Retinal pigment epithelial cell (primary cell): Measurements from ENCODE around the gene MUCL3.
"Not testable (repeated sequence)": the region's sequence is repeated elsewhere in the genome, so short reads cannot be mapped to it uniquely, and the experiment has no call there.

Experiments
- DNase-seq: peaks from one replicate; pipeline ENCODE4 v3.0.0-alpha.2; 2010; ENCODE audit warnings: low read depth
- H3K4me3 ChIP-seq: 2 replicates; pipeline ENCODE4 v1.5.1; 2011; ENCODE audit warnings: mild to moderate bottlenecking, low read length, control low read depth, moderate library complexity
- TF ChIP-seq, protein P1 (sequence below): conservative IDR thresholded peaks from 2 replicates; pipeline ENCODE4 v1.5.1; 2011; ENCODE audit warnings: low read depth, low read length, control low read depth, inconsistent platforms

Gene MUCL3

DNA sequence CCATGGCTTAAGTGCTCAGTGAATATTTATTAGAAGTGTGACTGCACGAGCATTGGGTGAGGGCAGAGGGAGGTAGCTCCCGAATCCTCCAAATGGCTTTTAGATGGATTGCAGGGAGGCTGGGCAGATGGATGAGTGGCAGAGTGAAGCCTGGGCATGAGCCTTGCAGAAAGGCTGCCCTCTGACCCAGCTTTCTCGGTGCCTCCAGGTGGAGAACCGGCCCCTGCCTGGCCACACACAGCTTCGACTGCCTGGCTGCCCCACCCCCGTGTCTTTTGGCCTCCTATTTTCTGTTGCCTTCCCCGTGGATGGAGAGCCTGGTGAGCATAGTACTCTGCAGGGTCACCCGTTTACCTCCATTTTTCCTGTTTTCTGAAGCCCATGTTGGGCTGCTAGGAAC is 23.3 kb upstream of the MUCL3 start:
- DNase-seq, result no peak
- TF ChIP-seq, protein P1, sequence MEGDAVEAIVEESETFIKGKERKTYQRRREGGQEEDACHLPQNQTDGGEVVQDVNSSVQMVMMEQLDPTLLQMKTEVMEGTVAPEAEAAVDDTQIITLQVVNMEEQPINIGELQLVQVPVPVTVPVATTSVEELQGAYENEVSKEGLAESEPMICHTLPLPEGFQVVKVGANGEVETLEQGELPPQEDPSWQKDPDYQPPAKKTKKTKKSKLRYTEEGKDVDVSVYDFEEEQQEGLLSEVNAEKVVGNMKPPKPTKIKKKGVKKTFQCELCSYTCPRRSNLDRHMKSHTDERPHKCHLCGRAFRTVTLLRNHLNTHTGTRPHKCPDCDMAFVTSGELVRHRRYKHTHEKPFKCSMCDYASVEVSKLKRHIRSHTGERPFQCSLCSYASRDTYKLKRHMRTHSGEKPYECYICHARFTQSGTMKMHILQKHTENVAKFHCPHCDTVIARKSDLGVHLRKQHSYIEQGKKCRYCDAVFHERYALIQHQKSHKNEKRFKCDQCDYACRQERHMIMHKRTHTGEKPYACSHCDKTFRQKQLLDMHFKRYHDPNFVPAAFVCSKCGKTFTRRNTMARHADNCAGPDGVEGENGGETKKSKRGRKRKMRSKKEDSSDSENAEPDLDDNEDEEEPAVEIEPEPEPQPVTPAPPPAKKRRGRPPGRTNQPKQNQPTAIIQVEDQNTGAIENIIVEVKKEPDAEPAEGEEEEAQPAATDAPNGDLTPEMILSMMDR, result no peak
- no peak overlapping the region for H3K4me3 ChIP-seq

DNA sequence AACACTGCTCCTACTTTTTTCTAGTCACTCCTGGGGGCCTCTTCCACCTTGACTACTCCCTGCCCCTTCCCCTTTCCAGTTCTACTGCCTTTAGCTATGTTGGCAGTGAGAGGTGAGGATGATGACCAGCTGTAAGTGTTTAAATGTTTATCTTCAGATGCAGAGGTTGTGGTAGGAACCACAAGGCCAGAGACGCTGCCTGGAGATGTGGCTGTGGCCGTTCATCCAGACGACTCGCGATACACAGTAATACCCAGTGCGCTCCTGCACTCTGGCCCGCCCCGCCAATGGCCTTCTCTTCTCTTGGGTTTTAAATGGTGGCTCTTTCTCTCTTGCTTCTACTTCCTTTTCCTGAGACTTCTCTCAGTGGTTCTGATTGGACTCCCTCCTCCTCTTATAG is 22.1 kb upstream of the MUCL3 start:
- TF ChIP-seq, protein P1, result no peak
- no peak for DNase-seq
- H3K4me3 ChIP-seq, result no peak overlapping the region

DNA sequence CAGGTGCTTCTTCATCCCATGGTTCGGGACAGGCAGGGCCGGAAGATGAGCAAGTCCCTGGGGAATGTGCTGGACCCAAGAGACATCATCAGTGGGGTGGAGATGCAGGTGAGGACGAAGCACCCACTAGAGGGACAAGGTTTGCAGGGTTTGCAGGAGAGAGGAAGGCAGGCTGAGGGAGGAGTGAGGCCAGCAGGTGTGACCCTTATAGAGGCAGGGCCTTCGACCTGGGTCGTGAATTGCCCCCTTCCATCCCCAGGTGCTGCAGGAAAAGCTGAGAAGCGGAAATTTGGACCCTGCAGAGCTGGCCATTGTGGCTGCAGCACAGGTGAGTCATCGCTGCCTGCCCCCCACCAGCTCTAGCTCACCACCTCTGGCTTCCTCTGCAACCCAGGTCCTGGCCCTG is 18.3 kb upstream of the MUCL3 start:
- TF ChIP-seq, protein P1, result no peak
- H3K4me3 ChIP-seq, result no peak overlapping the region
- no peak for DNase-seq

DNA sequence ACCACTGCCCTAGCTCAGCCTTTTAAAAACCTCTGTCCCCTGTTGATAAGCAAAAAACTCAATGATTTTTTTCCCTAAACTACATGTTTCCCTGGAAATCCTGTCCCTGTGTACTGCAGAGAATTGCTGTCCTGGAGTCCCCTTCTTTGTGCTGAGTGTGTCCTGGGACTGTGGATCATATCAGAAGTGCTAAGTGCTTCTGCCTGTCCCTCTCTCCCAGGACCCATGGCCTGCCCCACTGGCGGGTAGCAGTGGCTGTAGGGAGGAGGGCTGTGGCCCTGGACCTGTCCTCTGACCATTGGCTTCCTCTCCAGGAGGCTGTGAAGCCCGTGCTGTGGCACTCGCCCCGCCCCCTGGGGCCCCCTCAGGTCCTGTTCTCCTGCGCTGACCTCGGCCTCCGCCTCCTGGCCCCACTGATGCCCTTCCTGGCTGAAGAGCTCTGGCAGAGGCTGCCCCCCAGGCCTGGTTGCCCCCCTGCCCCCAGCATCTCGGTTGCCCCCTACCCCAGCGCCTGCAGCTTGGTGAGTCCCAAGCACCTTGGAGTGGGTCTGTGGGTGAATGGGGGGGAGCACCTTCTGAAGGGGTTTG is 16.6 kb upstream of the MUCL3 start:
- H3K4me3 ChIP-seq, DNase-seq: not testable (repeated sequence)

DNA sequence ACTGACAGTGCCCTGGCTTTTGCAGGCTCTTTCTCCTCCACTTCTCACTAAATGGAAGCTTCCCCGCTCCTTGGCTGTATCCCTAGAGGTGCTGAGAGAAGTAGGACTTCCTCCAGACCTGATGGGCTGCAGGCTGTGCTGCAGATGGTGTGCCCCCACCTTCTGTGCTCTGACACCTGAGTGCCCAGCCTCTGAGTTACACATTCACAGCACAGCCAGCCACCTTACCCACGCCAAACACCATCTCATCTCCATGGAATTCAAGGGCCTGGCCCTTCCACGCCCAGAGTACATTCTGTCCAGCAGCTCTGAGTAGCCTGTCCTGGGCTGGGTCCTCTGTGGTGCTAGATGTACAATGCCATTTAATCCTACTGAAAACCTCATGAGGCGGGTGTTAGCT is 14.1 kb upstream of the MUCL3 start:
- TF ChIP-seq, protein P1, result no peak
- no peak for DNase-seq
- H3K4me3 ChIP-seq, result no peak overlapping the region

DNA sequence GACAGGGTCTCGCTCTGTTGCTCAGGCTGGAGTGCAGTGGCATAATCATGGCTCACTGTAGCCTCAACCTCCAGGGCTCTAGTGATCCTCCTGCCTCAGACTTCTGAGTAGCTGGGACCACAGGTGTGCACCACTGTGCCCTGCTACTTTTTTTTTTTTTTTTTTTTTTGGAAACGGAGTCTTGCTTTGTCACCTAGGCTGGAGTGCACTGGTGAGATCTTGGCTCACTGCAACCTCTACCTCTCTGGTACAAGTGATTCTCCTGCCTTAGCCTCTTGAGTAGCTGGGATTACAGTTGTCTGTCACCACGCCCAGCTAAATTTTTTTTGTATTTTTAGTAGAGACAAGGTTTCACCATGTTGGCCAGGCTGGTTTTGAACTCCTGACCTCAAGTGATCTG is 13.7 kb upstream of the MUCL3 start:
- not testable (repeated sequence) for DNase-seq, H3K4me3 ChIP-seq

DNA sequence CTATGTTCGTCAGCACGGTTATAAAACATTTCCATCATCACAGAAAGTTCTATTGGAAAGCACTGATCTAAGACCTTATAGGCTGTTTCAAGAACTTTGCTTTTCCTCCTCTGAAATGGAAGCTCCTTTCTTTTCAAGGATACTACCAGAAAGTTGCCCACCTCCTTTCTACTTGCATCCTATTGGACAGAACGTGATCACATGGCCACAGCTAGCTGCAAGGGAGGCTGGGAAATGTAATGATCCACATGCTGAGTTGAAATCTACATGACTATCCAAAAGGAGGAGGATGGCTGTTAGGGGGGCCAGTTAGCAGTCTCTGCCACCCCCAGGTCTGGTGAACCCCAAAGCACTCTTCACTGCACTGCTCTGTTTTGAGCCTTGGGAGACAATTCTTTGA is 12.1 kb upstream of the MUCL3 start:
- DNase-seq, result no peak
- TF ChIP-seq, protein P1, result no peak
- H3K4me3 ChIP-seq, result no peak overlapping the region

DNA sequence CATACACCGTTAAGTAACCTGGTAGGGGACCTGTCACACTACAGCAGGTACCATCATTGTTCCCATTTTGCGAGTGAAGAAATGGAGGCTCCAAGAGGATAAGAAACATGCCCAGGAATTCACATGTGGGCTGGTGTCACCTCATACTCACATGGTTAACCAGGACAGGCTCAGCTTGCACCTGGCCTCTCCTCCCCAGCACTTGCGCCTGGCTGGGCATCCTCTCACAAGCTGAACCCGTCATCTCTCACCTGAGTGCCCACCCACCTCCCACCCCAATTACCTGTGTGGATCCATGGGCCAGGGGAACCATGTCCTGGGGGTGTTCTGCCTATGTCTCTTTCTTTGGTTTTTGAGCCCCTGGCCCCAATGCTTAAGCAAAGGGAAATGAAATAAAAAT is 10.3 kb upstream of the MUCL3 start:
- TF ChIP-seq, protein P1, result no peak
- no peak overlapping the region for H3K4me3 ChIP-seq
- DNase-seq, result no peak
